H1 (cell line): Measurements from ENCODE around the gene CLTCL1. TPM values are rescaled to one million over a fixed set of nuclear protein-coding genes. Genes with fewer than 3 reads are reported as not detected.

ENCODE experiments used
- CTCF ChIA-PET: fragments of 300-600 bp; sonication (Branson Sonifier 250); formaldehyde crosslinking; loops from one replicate; lab custom pipeline; 2021; ENCODE audit not compliant: partially characterized antibody; lab: Charles Lee
- POLR2A ChIA-PET: fragments of 300-600 bp; sonication (Branson Sonifier 250); formaldehyde crosslinking; loops from one replicate; lab custom pipeline; 2021; ENCODE audit warnings: inconsistent platforms; ENCODE audit not compliant: partially characterized antibody; lab: Charles Lee
- DNase-seq, 2 experiments: peaks; one replicate each; pipeline versions ENCODE4 v3.0.0 to v3.0.0-alpha.2; 2010 to 2022; ENCODE audit warnings: low spot score in 2 of 2, low read depth in 1 of 2, mixed read lengths in 1 of 2
- FAIRE-seq: peaks from 2 replicates; lab custom pipeline; 2011; peaks lifted over from hg19 to GRCh38; lab: Jason Lieb, UNC
- H2AFZ ChIP-seq: 2 replicates; pipeline ENCODE4 v1.8.1; 2012; ENCODE audit warnings: low read length, inconsistent platforms
- H2AK5ac ChIP-seq: 2 replicates; pipeline ENCODE4 v1.6.1; 2013; ENCODE audit warnings: low read depth, low read length
- H2BK120ac ChIP-seq: replicated peaks from 2 replicates; pipeline ENCODE3; 2013; ENCODE audit warnings: low read depth, low read length, inconsistent platforms
- H2BK12ac ChIP-seq: 2 replicates; pipeline ENCODE4 v1.6.1; 2013; ENCODE audit warnings: low read depth, low read length
- H2BK15ac ChIP-seq: 2 replicates; pipeline ENCODE4 v1.6.1; 2013; ENCODE audit warnings: low read length
- H2BK20ac ChIP-seq: 2 replicates; pipeline ENCODE4 v1.6.1; 2013; ENCODE audit warnings: low read length
- H2BK5ac ChIP-seq: 2 replicates; pipeline ENCODE4 v1.6.1; 2013; ENCODE audit warnings: low read depth, low read length
- H3K14ac ChIP-seq: 2 replicates; pipeline ENCODE4 v1.6.1; 2013; ENCODE audit warnings: inconsistent platforms; ENCODE audit not compliant: insufficient read length
- H3K18ac ChIP-seq: 2 replicates; pipeline ENCODE4 v1.6.1; 2013; ENCODE audit warnings: low read length; ENCODE audit errors: extremely low read depth
- H3K23ac ChIP-seq: 2 replicates; pipeline ENCODE4 v1.6.1; 2013; ENCODE audit warnings: inconsistent platforms; ENCODE audit not compliant: insufficient read length
- H3K23me2 ChIP-seq: 2 replicates; pipeline ENCODE4 v1.6.1; 2013; ENCODE audit warnings: low read depth, low read length
- H3K27ac ChIP-seq: 2 replicates; pipeline ENCODE4 v1.6.1; 2011; ENCODE audit warnings: low read depth, low read length, inconsistent platforms
- H3K27me3 ChIP-seq, 4 experiments: replicated peaks in 1 of 4; 1 replicate in 1 of 4; 2 replicates in 3 of 4; pipeline versions ENCODE4 v1.6.1 to v1.8.1; 2011 to 2013; ENCODE audit warnings: low read length in 3 of 4, mild to moderate bottlenecking in 3 of 4, inconsistent platforms in 2 of 4, mixed read lengths in 2 of 4, moderate library complexity in 1 of 4; ENCODE audit not compliant: control insufficient read depth in 3 of 4, insufficient read depth in 3 of 4; ENCODE audit errors: extremely low read depth in 1 of 4
- H3K36me3 ChIP-seq, 4 experiments: 2 replicates each; pipeline versions ENCODE4 v1.6.1 to v1.8.1; 2011 to 2013; ENCODE audit warnings: mild to moderate bottlenecking in 4 of 4, low read length in 3 of 4, moderate library complexity in 2 of 4, control low read depth in 1 of 4, inconsistent platforms in 1 of 4; ENCODE audit not compliant: insufficient read depth in 4 of 4, control insufficient read depth in 2 of 4
- H3K4ac ChIP-seq: replicated peaks from 2 replicates; pipeline ENCODE3; 2013; ENCODE audit warnings: low read length, low read depth, mixed read lengths, inconsistent platforms; ENCODE audit not compliant: insufficient read length
- H3K4me1 ChIP-seq, 4 experiments: replicated peaks in 1 of 4; 1 replicate in 1 of 4; 2 replicates in 3 of 4; pipeline versions ENCODE4 v1.6.1 to v1.8.1; 2011 to 2013; ENCODE audit warnings: low read length in 3 of 4, inconsistent platforms in 2 of 4, mixed read lengths in 1 of 4; ENCODE audit not compliant: insufficient read depth in 4 of 4, control insufficient read depth in 3 of 4
- H3K4me2 ChIP-seq, 2 experiments: 2 replicates each; pipeline versions ENCODE4 v1.6.1 to v1.8.1; 2011 to 2013; ENCODE audit warnings: low read depth in 2 of 2, low read length in 2 of 2, control low read depth in 1 of 2, inconsistent platforms in 1 of 2, mild to moderate bottlenecking in 1 of 2; ENCODE audit not compliant: insufficient read depth in 1 of 2
- H3K4me3 ChIP-seq, 4 experiments: fragments of 200-600, 300-600 bp in 1 of 4; sonication (generic), shearing (Covaris generic), sonication (Bioruptor Twin) in 1 of 4; 2 replicates each; pipeline versions ENCODE4 v1.5.1 to v1.8.1; 2011 to 2016; ENCODE audit warnings: low read length in 4 of 4, low read depth in 3 of 4, control low read depth in 2 of 4, inconsistent platforms in 2 of 4, mild to moderate bottlenecking in 2 of 4, mixed read lengths in 1 of 4, moderate library complexity in 1 of 4; ENCODE audit not compliant: insufficient read depth in 2 of 4; ENCODE audit errors: extremely low read depth in 1 of 4
- H3K56ac ChIP-seq: replicated peaks from 2 replicates; pipeline ENCODE3; 2013; ENCODE audit warnings: low read depth, mild to moderate bottlenecking, mixed read lengths, low read length, inconsistent platforms; ENCODE audit not compliant: insufficient read length
- H3K79me1 ChIP-seq: 2 replicates; pipeline ENCODE4 v1.6.1; 2013; ENCODE audit warnings: low read depth, low read length, control low read depth
- H3K79me2 ChIP-seq, 2 experiments: 2 replicates each; pipeline versions ENCODE4 v1.6.1 to v1.8.1; 2012 to 2013; ENCODE audit warnings: low read length in 2 of 2, mild to moderate bottlenecking in 2 of 2, inconsistent platforms in 1 of 2; ENCODE audit not compliant: insufficient read depth in 2 of 2, control insufficient read depth in 1 of 2
- H3K9ac ChIP-seq, 4 experiments: replicated peaks in 1 of 4; 1 replicate in 1 of 4; 2 replicates in 3 of 4; pipeline versions ENCODE4 v1.6.1 to v1.8.1; 2011 to 2013; ENCODE audit warnings: low read depth in 3 of 4, low read length in 3 of 4, control low read depth in 2 of 4, mild to moderate bottlenecking in 2 of 4, moderate library complexity in 2 of 4, inconsistent platforms in 1 of 4; ENCODE audit errors: extremely low read depth in 1 of 4
- H3K9me3 ChIP-seq, 2 experiments: 2 replicates each; pipeline versions ENCODE4 v1.6.1 to v1.8.1; 2012 to 2013; ENCODE audit warnings: mild to moderate bottlenecking in 2 of 2, moderate library complexity in 2 of 2, control low read depth in 1 of 2, inconsistent platforms in 1 of 2, low read depth in 1 of 2, low read length in 1 of 2, mixed read lengths in 1 of 2; ENCODE audit not compliant: insufficient read depth in 2 of 2
- H4K20me1 ChIP-seq, 2 experiments: replicated peaks in 1 of 2; 2 replicates each; pipeline versions ENCODE3 to v1.8.1; 2011 to 2013; ENCODE audit warnings: inconsistent platforms in 2 of 2, low read length in 2 of 2, mild to moderate bottlenecking in 1 of 2; ENCODE audit not compliant: insufficient read depth in 2 of 2, control insufficient read depth in 1 of 2
- H4K5ac ChIP-seq: 2 replicates; pipeline ENCODE4 v1.6.1; 2013; ENCODE audit warnings: low read length, low read depth, mixed read lengths, inconsistent platforms; ENCODE audit not compliant: insufficient read length
- H4K8ac ChIP-seq: 2 replicates; pipeline ENCODE4 v1.8.0; 2013; ENCODE audit warnings: mild to moderate bottlenecking, moderate library complexity, low read length, inconsistent platforms; ENCODE audit not compliant: insufficient read depth; ENCODE audit errors: extremely low read depth
- H4K91ac ChIP-seq: replicated peaks from 2 replicates; pipeline ENCODE3; 2013; ENCODE audit warnings: low read length, mixed read lengths, inconsistent platforms; ENCODE audit not compliant: insufficient read length
- ASH2L ChIP-seq: fragments of 200-600, 300-600 bp; sonication (generic); IDR thresholded peaks from one replicate; pipeline ENCODE4 v1.7.1; 2017; ENCODE audit warnings: low read length
- BCL11A ChIP-seq, 2 experiments: IDR thresholded peaks; one replicate each; pipeline ENCODE4 v1.6.1; 2011; ENCODE audit warnings: low read depth in 2 of 2, low read length in 2 of 2, mild to moderate bottlenecking in 2 of 2
- FOSL1 ChIP-seq: IDR thresholded peaks from 2 replicates; pipeline ENCODE4 v1.6.1; 2011; ENCODE audit warnings: mild to moderate bottlenecking, low read depth, low read length, moderate library complexity; ENCODE audit not compliant: insufficient read depth
- NRF1 ChIP-seq: IDR thresholded peaks from 2 replicates; pipeline ENCODE4 v1.6.1; 2011; ENCODE audit warnings: mild to moderate bottlenecking, low read depth, low read length, improper control_type of control experiment
- SP4 ChIP-seq: IDR thresholded peaks from 2 replicates; pipeline ENCODE4 v1.6.1; 2012; ENCODE audit warnings: low read length, inconsistent platforms
- TCF12 ChIP-seq: IDR thresholded peaks from 2 replicates; pipeline ENCODE4 v1.6.1; 2011; ENCODE audit warnings: low read depth, mild to moderate bottlenecking, low read length
- WGBS, 2 experiments: shearing (Covaris generic) in 1 of 2; methylation state at CpG; one replicate each; pipeline versions ENCODE4 v1.1.6 to v1.1.7; 2013 to 2015; ENCODE audit warnings: low lambda C conversion rate in 2 of 2, mixed read lengths in 2 of 2, inconsistent platforms in 1 of 2, low coverage in 1 of 2, missing lambda C conversion rate in 1 of 2; ENCODE audit not compliant: insufficient replicate concordance in 2 of 2, insufficient coverage in 1 of 2, insufficient read length in 1 of 2; ENCODE audit errors: extremely low coverage in 1 of 2, missing lambda C conversion rate in 1 of 2; 5-methylcytosine and 5-hydroxymethylcytosine counted together
- polyA plus RNA-seq, 7 experiments: library from polyadenylated mRNA; depleted of rRNA in 3 of 7; stranded (reverse) in 5 of 7; unstranded in 2 of 7; fragments of >200 nt in 5 of 7; fragments of 200-250 nt in 2 of 7; gene quantifications; 1 replicate in 5 of 7; 2 replicates in 1 of 7; 4 replicates in 1 of 7; pipeline versions ENCODE4 v1.2.1 to v1.2.3, GENCODE V29; 2011 to 2013; ENCODE audit warnings: missing spikeins in 2 of 7, mixed read lengths in 2 of 7
- total RNA-seq: library from RNA; stranded (reverse); fragmentation: NEBNext Ultra II Directional; extraction: Animal tissue kit (Norgen Biotek cat#: 25700); gene quantifications from 2 replicates; pipeline ENCODE4 v1.2.1, GENCODE V29; 2021
- TF ChIP-seq, protein P1 (sequence below): IDR thresholded peaks from 2 replicates; pipeline ENCODE4 v1.6.1; 2011; ENCODE audit warnings: low read depth, mild to moderate bottlenecking, low read length; ENCODE audit not compliant: insufficient read depth
- TF ChIP-seq, protein P2 (sequence below): IDR thresholded peaks from 2 replicates; pipeline ENCODE4 v1.6.1; 2012; ENCODE audit warnings: low read length, inconsistent platforms
- TF ChIP-seq, protein P3 (sequence below): IDR thresholded peaks from 2 replicates; pipeline ENCODE4 v1.6.1; 2011; ENCODE audit warnings: low read length, improper control_type of control experiment

CLTCL1 gene
- total and polyA plus RNA-seq, 2 of the 8 experiments (the other 6 are each of a cell fraction or from before 2014, with no cell fraction given): 12.4 to 17.0 TPM

DNA sequence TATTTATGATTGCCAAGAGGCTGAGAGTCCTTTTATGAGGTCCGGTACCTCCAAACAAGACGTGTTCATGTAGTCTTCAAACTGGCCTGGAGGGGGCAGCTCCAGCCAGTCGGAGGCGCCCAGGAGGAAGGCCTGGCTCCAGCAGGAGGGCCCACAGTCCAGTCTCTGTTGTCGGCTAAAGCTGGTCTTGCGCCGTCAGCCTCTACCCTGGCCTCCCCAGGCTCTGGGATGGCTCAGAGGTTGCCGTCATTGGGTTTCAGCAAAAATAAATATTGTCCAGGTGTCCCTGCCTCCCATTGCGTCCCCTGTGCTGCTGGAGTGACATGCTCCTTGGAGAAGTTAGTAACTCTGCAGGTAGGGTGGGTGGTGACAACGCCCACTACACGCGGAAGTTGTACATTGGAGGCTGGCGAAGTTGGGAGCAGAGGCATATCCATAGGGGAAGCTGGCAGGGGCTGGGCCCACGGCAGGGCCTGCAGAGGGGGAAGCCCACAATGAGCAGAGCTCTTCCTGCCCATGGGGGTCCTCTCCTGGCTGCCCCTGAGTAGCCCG lies 111.9 kb downstream of the CLTCL1 start:
- H3K27me3 ChIP-seq: no peaks in the 10 kb centered on the region
- peak overlapping the region; percentile 45 for H4K8ac ChIP-seq
- peak overlapping the region; percentile 27 for H4K5ac ChIP-seq
- no peak overlapping the region for H4K91ac ChIP-seq
- CTCF ChIA-PET: interaction anchor here (0.6 to 3.3 kb wide), 33 partner anchors 8 to 1493 kb away, joined by 3 to 13 read pairs (median 4); partner anchors contain the start of genes CLTCL1 and ESS2
- H3K23me2 ChIP-seq: peaks cover 7% of the 10 kb centered on the region; the same call in 1 of the 2 replicates
- peak overlapping the region; percentile 44; the same call in 1 of the 2 replicates for H2BK5ac ChIP-seq
- no peaks in the 10 kb centered on the region for H3K9me3 ChIP-seq
- H3K36me3 ChIP-seq: peaks cover 0 to 9% (median 0%) of the 10 kb centered on the region in 4 experiments; a peak in 1 of 8 replicates
- H4K20me1 ChIP-seq: peaks cover 2 to 17% of the 10 kb centered on the region in 2 experiments
- POLR2A ChIA-PET: interaction anchor here (0.6 to 3.1 kb wide), 8 partner anchors 10 to 157 kb away, joined by 3 to 11 read pairs (median 4); partner anchors contain the start of gene CLTCL1
- H3K14ac ChIP-seq: no peak overlapping the region
- H2BK12ac ChIP-seq: no peak overlapping the region
- H3K9ac ChIP-seq: no peak overlapping the region
- H3K4me2 ChIP-seq: peak overlapping the region; percentile 35 to 96
- H2AK5ac ChIP-seq: no peak overlapping the region
- peak overlapping the region; percentile 44 for H3K4ac ChIP-seq
- DNase-seq: peak; percentile 73 to 78
- WGBS, 2 experiments: 59% methylated on average over 15 of the region's 15 CpGs; no CpG with 5 or more reads in 1 of the 2 experiments
- H3K4me1 ChIP-seq: peaks cover 0 to 28% (median 17%) of the 10 kb centered on the region in 4 experiments; a peak in 6 of 7 replicates
- no peak overlapping the region for H3K27ac ChIP-seq
- H2BK120ac ChIP-seq: no peak overlapping the region
- H3K79me2 ChIP-seq: peaks cover 0 to 6% of the 10 kb centered on the region in 2 experiments; a peak in 1 of 4 replicates
- FAIRE-seq: peak; percentile 94
- no peak overlapping the region for H2BK20ac ChIP-seq
- 0 out of 2 replicates have a peak, but pooled peaks cover 3% of the 10 kb centered on the region for H3K79me1 ChIP-seq
- H2AFZ ChIP-seq: no peak overlapping the region
- peak overlapping the region; percentile 83; the same call in 1 of the 2 replicates for H3K18ac ChIP-seq
- no peak overlapping the region for H2BK15ac ChIP-seq
- H3K56ac ChIP-seq: peak overlapping the region; percentile 97
- peak overlapping the region; percentile 62 to 93 (median 73); a peak in 7 of 8 replicates for H3K4me3 ChIP-seq
- H3K23ac ChIP-seq: no peak overlapping the region
- TF ChIP-seq, protein P1, sequence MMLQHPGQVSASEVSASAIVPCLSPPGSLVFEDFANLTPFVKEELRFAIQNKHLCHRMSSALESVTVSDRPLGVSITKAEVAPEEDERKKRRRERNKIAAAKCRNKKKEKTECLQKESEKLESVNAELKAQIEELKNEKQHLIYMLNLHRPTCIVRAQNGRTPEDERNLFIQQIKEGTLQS: no peak
- TF ChIP-seq SP4: no peak
- TF ChIP-seq, protein P2, sequence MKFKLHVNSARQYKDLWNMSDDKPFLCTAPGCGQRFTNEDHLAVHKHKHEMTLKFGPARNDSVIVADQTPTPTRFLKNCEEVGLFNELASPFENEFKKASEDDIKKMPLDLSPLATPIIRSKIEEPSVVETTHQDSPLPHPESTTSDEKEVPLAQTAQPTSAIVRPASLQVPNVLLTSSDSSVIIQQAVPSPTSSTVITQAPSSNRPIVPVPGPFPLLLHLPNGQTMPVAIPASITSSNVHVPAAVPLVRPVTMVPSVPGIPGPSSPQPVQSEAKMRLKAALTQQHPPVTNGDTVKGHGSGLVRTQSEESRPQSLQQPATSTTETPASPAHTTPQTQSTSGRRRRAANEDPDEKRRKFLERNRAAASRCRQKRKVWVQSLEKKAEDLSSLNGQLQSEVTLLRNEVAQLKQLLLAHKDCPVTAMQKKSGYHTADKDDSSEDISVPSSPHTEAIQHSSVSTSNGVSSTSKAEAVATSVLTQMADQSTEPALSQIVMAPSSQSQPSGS: no peak
- no peak for TF ChIP-seq BCL11A (IDR thresholded peaks at IDR 0.05; ENCODE audit: low read depth in 2 of 2, low read length in 2 of 2)
- no peak for TF ChIP-seq FOSL1
- no peak for TF ChIP-seq ASH2L
- TF ChIP-seq TCF12: no peak
- no peak for TF ChIP-seq NRF1
- TF ChIP-seq, protein P3, sequence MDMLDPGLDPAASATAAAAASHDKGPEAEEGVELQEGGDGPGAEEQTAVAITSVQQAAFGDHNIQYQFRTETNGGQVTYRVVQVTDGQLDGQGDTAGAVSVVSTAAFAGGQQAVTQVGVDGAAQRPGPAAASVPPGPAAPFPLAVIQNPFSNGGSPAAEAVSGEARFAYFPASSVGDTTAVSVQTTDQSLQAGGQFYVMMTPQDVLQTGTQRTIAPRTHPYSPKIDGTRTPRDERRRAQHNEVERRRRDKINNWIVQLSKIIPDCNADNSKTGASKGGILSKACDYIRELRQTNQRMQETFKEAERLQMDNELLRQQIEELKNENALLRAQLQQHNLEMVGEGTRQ: no peak
